HepG2 (cell line): ENCODE measurements around the gene RAB15. TPM values are rescaled to one million over a fixed set of nuclear protein-coding genes. Genes with fewer than 3 reads are reported as not detected.

Experiments used
- ATAD3A ChIP-seq: sonication (generic); formaldehyde crosslinking; IDR thresholded peaks from 2 replicates; pipeline ENCODE4 v1.4.0; 2020; ENCODE audit warnings: missing genetic modification reagents
- BHLHE40 ChIP-seq: IDR thresholded peaks from 2 replicates; pipeline ENCODE4 v1.6.1; 2011; ENCODE audit warnings: low read length, improper control_type of control experiment
- CC2D1A ChIP-seq: sonication (generic); formaldehyde crosslinking; IDR thresholded peaks from 2 replicates; pipeline ENCODE4 v1.8.1; 2023; ENCODE audit warnings: mild to moderate bottlenecking, missing genetic modification reagents
- CENPT ChIP-seq: sonication (generic); formaldehyde crosslinking; IDR thresholded peaks from 2 replicates; pipeline ENCODE4 v1.8.0; 2022; ENCODE audit warnings: low read depth, mild to moderate bottlenecking, moderate library complexity, missing genetic modification reagents
- DR1 ChIP-seq: sonication (generic); formaldehyde crosslinking; IDR thresholded peaks from 2 replicates; pipeline ENCODE4 v1.8.0; 2021; ENCODE audit warnings: mild to moderate bottlenecking, missing genetic modification reagents, inconsistent platforms
- HNRNPH1 ChIP-seq: fragments of 200-400 bp; formaldehyde crosslinking; optimal IDR thresholded peaks from 2 replicates; pipeline ENCODE3; 2017; ENCODE audit warnings: mild to moderate bottlenecking, low read depth, low read length
- MAF1 ChIP-seq: sonication (generic); formaldehyde crosslinking; IDR thresholded peaks from 2 replicates; pipeline ENCODE4 v1.5.0; 2020; ENCODE audit warnings: missing genetic modification reagents, borderline replicate concordance
- MTA3 ChIP-seq: sonication (generic); formaldehyde crosslinking; IDR thresholded peaks from 2 replicates; pipeline ENCODE4 v1.4.0; 2020; ENCODE audit warnings: missing genetic modification reagents
- SOX5 ChIP-seq: IDR thresholded peaks from 2 replicates; pipeline ENCODE4 v1.6.1; 2016; ENCODE audit warnings: borderline replicate concordance
- ZFP90 ChIP-seq: sonication (generic); formaldehyde crosslinking; IDR thresholded peaks from 2 replicates; pipeline ENCODE4 v1.8.0; 2022; ENCODE audit warnings: missing genetic modification reagents, mild to moderate bottlenecking, inconsistent platforms, borderline replicate concordance
- ZNF138 ChIP-seq: sonication (generic); formaldehyde crosslinking; IDR thresholded peaks from 2 replicates; pipeline ENCODE4 v1.5.0; 2020; ENCODE audit warnings: mild to moderate bottlenecking, low read depth, missing genetic modification reagents
- ZNF331 ChIP-seq: sonication (generic); formaldehyde crosslinking; IDR thresholded peaks from 2 replicates; pipeline ENCODE4 v1.4.0; 2020; ENCODE audit warnings: missing genetic modification reagents
- ZNF441 ChIP-seq: sonication (generic); formaldehyde crosslinking; IDR thresholded peaks from 2 replicates; pipeline ENCODE4 v1.7.0; 2021; ENCODE audit warnings: missing genetic modification reagents, borderline replicate concordance
- ZNF564 ChIP-seq: sonication (generic); formaldehyde crosslinking; IDR thresholded peaks from 2 replicates; pipeline ENCODE4 v1.8.1; 2023; ENCODE audit warnings: mild to moderate bottlenecking, missing genetic modification reagents
- polyA plus RNA-seq, 8 experiments: library from polyadenylated mRNA; depleted of rRNA in 3 of 8; stranded (reverse) in 7 of 8; unstranded in 1 of 8; fragments of >200 nt; fragmentation: Illumina TruSeq in 4 of 8; extraction: Trizol in 4 of 8; gene quantifications; 2 replicates each; pipeline versions ENCODE4 v1.2.1 to v1.2.3, GENCODE V29; 2011 to 2016; ENCODE audit warnings: low read depth in 4 of 8, missing spikeins in 1 of 8, mixed read lengths in 1 of 8; ENCODE audit not compliant: insufficient read depth in 1 of 8
- total RNA-seq, 5 experiments: library from RNA; depleted of rRNA; stranded (reverse); fragments of >200 nt; fragmentation: Illumina TruSeq; extraction: Trizol; gene quantifications; 2 replicates each; pipeline ENCODE4 v1.2.3, GENCODE V29; 2016; ENCODE audit warnings: low read depth in 1 of 5
- TF ChIP-seq, protein P1 (sequence below): sonication (generic); formaldehyde crosslinking; IDR thresholded peaks from 2 replicates; pipeline ENCODE4 v1.5.0; 2020; ENCODE audit warnings: mild to moderate bottlenecking, missing genetic modification reagents, borderline replicate concordance
- TF ChIP-seq, protein P2 (sequence below): IDR thresholded peaks from 2 replicates; pipeline ENCODE4 v1.6.1; 2016
- TF ChIP-seq, protein P3 (sequence below): IDR thresholded peaks from 2 replicates; pipeline ENCODE4 v1.6.1; 2016; ENCODE audit warnings: missing compliant biosample characterization, missing genetic modification reagents, borderline replicate concordance
- TF ChIP-seq, protein P4 (sequence below): sonication (generic); formaldehyde crosslinking; IDR thresholded peaks from 2 replicates; pipeline ENCODE4 v1.4.0; 2020; ENCODE audit warnings: missing genetic modification reagents, borderline replicate concordance

RAB15 gene
- total and polyA plus RNA-seq, 2 of the 13 experiments (the other 11 are each of a cell fraction or from before 2014, with no cell fraction given): 7.4 to 18.5 TPM

DNA sequence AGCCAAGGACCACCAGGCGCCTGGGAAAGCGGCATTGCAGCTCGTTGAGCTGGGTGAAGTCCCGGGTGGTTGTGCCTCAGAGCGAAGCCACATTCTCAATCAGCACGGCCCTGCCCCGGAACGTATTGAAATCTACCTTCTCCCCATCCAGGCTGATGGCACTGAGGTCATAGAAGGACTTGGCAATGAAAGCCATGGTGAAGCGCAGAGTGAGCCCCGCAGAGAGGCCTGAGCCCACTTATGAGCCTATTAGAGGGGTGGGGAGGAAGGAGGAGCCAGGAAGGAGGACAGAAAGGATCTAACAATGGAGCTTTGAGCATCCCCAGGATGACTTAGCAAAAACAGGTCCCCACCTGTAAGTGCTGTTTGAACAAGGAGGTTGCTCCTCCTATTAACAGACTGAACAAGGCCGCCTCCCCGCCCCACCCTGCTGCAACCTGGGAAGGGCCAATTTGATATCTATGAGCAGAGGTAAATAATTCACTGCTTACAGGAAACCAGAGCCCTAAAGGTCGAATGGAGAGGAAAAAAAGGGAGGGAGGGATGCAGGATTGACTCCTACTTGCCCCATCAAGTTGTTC, 29.5 kb downstream of the RAB15 start, which contains the start of gene GPX2 (continued):
- no peak for TF ChIP-seq CC2D1A (CRISPR knock-in tag)
- TF ChIP-seq, protein P1, sequence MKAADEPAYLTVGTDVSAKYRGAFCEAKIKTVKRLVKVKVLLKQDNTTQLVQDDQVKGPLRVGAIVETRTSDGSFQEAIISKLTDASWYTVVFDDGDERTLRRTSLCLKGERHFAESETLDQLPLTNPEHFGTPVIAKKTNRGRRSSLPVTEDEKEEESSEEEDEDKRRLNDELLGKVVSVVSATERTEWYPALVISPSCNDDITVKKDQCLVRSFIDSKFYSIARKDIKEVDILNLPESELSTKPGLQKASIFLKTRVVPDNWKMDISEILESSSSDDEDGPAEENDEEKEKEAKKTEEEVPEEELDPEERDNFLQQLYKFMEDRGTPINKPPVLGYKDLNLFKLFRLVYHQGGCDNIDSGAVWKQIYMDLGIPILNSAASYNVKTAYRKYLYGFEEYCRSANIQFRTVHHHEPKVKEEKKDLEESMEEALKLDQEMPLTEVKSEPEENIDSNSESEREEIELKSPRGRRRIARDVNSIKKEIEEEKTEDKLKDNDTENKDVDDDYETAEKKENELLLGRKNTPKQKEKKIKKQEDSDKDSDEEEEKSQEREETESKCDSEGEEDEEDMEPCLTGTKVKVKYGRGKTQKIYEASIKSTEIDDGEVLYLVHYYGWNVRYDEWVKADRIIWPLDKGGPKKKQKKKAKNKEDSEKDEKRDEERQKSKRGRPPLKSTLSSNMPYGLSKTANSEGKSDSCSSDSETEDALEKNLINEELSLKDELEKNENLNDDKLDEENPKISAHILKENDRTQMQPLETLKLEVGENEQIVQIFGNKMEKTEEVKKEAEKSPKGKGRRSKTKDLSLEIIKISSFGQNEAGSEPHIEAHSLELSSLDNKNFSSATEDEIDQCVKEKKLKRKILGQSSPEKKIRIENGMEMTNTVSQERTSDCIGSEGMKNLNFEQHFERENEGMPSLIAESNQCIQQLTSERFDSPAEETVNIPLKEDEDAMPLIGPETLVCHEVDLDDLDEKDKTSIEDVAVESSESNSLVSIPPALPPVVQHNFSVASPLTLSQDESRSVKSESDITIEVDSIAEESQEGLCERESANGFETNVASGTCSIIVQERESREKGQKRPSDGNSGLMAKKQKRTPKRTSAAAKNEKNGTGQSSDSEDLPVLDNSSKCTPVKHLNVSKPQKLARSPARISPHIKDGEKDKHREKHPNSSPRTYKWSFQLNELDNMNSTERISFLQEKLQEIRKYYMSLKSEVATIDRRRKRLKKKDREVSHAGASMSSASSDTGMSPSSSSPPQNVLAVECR (CRISPR knock-in tag): no peak; the same call in 1 of the 2 replicates
- TF ChIP-seq MTA3 (CRISPR knock-in tag): no peak
- TF ChIP-seq DR1: peak; percentile 97
- TF ChIP-seq ZNF441 (CRISPR knock-in tag): no peak
- peak; percentile 90 for TF ChIP-seq SOX5
- TF ChIP-seq, protein P2, sequence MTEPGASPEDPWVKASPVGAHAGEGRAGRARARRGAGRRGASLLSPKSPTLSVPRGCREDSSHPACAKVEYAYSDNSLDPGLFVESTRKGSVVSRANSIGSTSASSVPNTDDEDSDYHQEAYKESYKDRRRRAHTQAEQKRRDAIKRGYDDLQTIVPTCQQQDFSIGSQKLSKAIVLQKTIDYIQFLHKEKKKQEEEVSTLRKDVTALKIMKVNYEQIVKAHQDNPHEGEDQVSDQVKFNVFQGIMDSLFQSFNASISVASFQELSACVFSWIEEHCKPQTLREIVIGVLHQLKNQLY (CRISPR knock-in tag): no peak
- no peak for TF ChIP-seq ATAD3A
- no peak for TF ChIP-seq CENPT (CRISPR knock-in tag)
- no peak for TF ChIP-seq ZNF138 (CRISPR knock-in tag)
- no peak for TF ChIP-seq BHLHE40
- TF ChIP-seq MAF1: no peak
- TF ChIP-seq ZNF564 (CRISPR knock-in tag): no peak
- TF ChIP-seq, protein P3, sequence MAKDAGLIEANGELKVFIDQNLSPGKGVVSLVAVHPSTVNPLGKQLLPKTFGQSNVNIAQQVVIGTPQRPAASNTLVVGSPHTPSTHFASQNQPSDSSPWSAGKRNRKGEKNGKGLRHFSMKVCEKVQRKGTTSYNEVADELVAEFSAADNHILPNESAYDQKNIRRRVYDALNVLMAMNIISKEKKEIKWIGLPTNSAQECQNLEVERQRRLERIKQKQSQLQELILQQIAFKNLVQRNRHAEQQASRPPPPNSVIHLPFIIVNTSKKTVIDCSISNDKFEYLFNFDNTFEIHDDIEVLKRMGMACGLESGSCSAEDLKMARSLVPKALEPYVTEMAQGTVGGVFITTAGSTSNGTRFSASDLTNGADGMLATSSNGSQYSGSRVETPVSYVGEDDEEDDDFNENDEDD (CRISPR knock-in tag): no peak
- TF ChIP-seq, protein P4, sequence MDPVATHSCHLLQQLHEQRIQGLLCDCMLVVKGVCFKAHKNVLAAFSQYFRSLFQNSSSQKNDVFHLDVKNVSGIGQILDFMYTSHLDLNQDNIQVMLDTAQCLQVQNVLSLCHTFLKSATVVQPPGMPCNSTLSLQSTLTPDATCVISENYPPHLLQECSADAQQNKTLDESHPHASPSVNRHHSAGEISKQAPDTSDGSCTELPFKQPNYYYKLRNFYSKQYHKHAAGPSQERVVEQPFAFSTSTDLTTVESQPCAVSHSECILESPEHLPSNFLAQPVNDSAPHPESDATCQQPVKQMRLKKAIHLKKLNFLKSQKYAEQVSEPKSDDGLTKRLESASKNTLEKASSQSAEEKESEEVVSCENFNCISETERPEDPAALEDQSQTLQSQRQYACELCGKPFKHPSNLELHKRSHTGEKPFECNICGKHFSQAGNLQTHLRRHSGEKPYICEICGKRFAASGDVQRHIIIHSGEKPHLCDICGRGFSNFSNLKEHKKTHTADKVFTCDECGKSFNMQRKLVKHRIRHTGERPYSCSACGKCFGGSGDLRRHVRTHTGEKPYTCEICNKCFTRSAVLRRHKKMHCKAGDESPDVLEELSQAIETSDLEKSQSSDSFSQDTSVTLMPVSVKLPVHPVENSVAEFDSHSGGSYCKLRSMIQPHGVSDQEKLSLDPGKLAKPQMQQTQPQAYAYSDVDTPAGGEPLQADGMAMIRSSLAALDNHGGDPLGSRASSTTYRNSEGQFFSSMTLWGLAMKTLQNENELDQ (CRISPR knock-in tag): no peak
- no peak for TF ChIP-seq HNRNPH1
- TF ChIP-seq ZFP90 (CRISPR knock-in tag): no peak
- TF ChIP-seq ZNF331 (CRISPR knock-in tag): peak; percentile 11; the same call in 1 of the 2 replicates
